Muscle of leg (tissue), 11 donors: ENCODE results near the gene SLN. TPM values are rescaled to one million over a fixed set of nuclear protein-coding genes. Genes with fewer than 3 reads are reported as not detected.

ENCODE experiments used
- DNase-seq: peaks from one replicate; pipeline ENCODE4 v3.0.0; 2013
- H3K27ac ChIP-seq: one replicate; pipeline ENCODE4 v1.5.1; 2013; ENCODE audit warnings: mild to moderate bottlenecking, low read length, control low read depth
- H3K27me3 ChIP-seq: one replicate; pipeline ENCODE4 v1.6.1; 2013; ENCODE audit warnings: low read length; ENCODE audit not compliant: control insufficient read depth, insufficient read depth
- H3K36me3 ChIP-seq: one replicate; pipeline ENCODE4 v1.6.1; 2013; ENCODE audit warnings: low read length; ENCODE audit not compliant: control insufficient read depth, insufficient read depth
- H3K4me1 ChIP-seq: one replicate; pipeline ENCODE4 v1.6.1; 2013; ENCODE audit warnings: low read length; ENCODE audit not compliant: control insufficient read depth, insufficient read depth
- H3K4me3 ChIP-seq: one replicate; pipeline ENCODE4 v1.5.1; 2013; ENCODE audit warnings: low read length, control low read depth
- H3K9me3 ChIP-seq: replicated peaks from 2 replicates; pipeline ENCODE4 v1.6.1; 2013; ENCODE audit warnings: low read depth, low read length; ENCODE audit not compliant: control insufficient read depth
- WGBS: methylation state at CpG from one replicate; pipeline ENCODE4 v1.1.5; 2013; ENCODE audit warnings: missing lambda C conversion rate; ENCODE audit not compliant: insufficient coverage; 5-methylcytosine and 5-hydroxymethylcytosine counted together
- polyA plus RNA-seq, 8 donors: library from polyadenylated mRNA; unstranded; fragments of 120-200 nt; gene quantifications; one replicate each; pipeline versions ENCODE4 v1.2.1 to v1.2.3, GENCODE V29; 2013; ENCODE audit warnings: inconsistent platforms in 1 of 8, low replicate concordance in 1 of 8; ENCODE audit not compliant: insufficient read length in 8 of 8, insufficient read depth in 1 of 8
- total RNA-seq: library from RNA; stranded (reverse); fragments of 120-200 nt; gene quantifications from one replicate; pipeline ENCODE4 v1.2.4, GENCODE V29; 2013

SLN gene
- total and polyA plus RNA-seq, 9 donors, result 1,125 to 3,037 (median 2,095) TPM

DNA sequence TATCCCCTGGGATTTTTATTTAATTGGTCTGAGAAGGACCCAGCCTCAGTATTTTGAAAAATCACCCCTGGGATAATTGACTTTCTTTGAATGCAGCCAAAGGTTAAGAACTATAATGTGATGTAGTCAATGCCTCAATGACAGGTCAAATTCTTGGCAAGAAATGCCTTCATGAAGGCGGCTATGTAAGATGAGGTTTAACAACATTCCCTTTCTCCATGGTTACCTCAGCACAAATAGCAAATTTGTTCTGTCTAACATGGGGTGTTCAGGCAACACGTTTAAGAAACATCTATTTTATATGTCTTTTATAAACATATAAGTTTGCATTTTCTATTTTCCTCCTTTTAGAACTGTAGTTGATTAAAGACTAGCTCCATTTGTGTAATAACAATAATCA, 5.3 kb downstream of the SLN start:
- peak; percentile 54 for DNase-seq
- no peaks in the 10 kb centered on the region for H3K27me3 ChIP-seq
- WGBS, result no CpG with 5 or more reads among the region's 2 CpGs
- peaks cover 3% of the 10 kb centered on the region for H3K4me1 ChIP-seq
- H3K27ac ChIP-seq, result no peak overlapping the region
- no peak overlapping the region for H3K4me3 ChIP-seq
- H3K36me3 ChIP-seq, result no peaks in the 10 kb centered on the region
- H3K9me3 ChIP-seq, result no peaks in the 10 kb centered on the region

DNA sequence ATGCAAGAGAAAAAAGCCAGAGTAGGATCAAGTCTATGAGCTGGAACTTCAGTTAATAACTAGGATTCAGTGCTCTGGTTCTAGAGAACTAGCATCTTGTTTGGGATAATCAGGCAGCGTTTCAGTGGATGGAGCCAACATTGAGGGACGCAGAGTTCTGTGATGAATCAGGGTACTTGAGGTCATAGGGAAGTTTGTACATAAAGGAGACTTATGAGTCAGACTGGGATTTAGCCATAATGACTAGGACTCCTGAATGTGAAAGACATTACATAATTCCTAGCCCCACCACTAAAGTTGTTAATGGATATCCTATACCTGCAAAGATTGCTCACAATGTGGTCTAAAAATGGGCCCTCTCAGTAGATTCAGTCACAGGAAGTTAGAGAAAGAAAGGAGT, 6.8 kb downstream of the SLN start:
- no peak overlapping the region for H3K4me3 ChIP-seq
- DNase-seq, result no peak
- no CpG with 5 or more reads among the region's 2 CpGs for WGBS
- H3K36me3 ChIP-seq, result no peaks in the 10 kb centered on the region
- H3K27me3 ChIP-seq, result no peaks in the 10 kb centered on the region
- H3K27ac ChIP-seq, result no peak overlapping the region
- H3K9me3 ChIP-seq, result no peaks in the 10 kb centered on the region
- H3K4me1 ChIP-seq, result peaks cover 3% of the 10 kb centered on the region

- H3K27ac ChIP-seq, result no peak overlapping the region
- H3K9me3 ChIP-seq, result no peaks in the 10 kb centered on the region
- peaks cover 3% of the 10 kb centered on the region for H3K4me1 ChIP-seq
- no peak for DNase-seq
- no peaks in the 10 kb centered on the region for H3K36me3 ChIP-seq
- 82% methylated on average over 3 of the region's 3 CpGs for WGBS
- H3K4me3 ChIP-seq, result no peak overlapping the region
- H3K27me3 ChIP-seq, result no peaks in the 10 kb centered on the region
These were observed 7.4 kb downstream of the SLN start for GRCh38 chr11:107704451-107704850.

- no CpG with 5 or more reads among the region's 2 CpGs for WGBS
- H3K4me3 ChIP-seq, result no peak overlapping the region
- H3K27ac ChIP-seq, result no peak overlapping the region
- H3K27me3 ChIP-seq, result no peaks in the 10 kb centered on the region
- no peaks in the 10 kb centered on the region for H3K36me3 ChIP-seq
- peaks cover 3% of the 10 kb centered on the region for H3K4me1 ChIP-seq
- H3K9me3 ChIP-seq, result no peaks in the 10 kb centered on the region
- no peak for DNase-seq
These were observed 9.1 kb downstream of the SLN start for GRCh38 chr11:107702723-107703122.

GRCh38 chr11:107702109-107702660, 9.7 kb downstream of the SLN start:
- H3K27ac ChIP-seq, result peak overlapping the region; percentile 1
- peaks cover 3% of the 10 kb centered on the region for H3K4me1 ChIP-seq
- WGBS, result 85% methylated on average over 4 of the region's 7 CpGs
- H3K27me3 ChIP-seq, result no peaks in the 10 kb centered on the region
- no peak for DNase-seq
- H3K4me3 ChIP-seq, result no peak overlapping the region
- no peaks in the 10 kb centered on the region for H3K36me3 ChIP-seq
- H3K9me3 ChIP-seq, result no peaks in the 10 kb centered on the region

DNA sequence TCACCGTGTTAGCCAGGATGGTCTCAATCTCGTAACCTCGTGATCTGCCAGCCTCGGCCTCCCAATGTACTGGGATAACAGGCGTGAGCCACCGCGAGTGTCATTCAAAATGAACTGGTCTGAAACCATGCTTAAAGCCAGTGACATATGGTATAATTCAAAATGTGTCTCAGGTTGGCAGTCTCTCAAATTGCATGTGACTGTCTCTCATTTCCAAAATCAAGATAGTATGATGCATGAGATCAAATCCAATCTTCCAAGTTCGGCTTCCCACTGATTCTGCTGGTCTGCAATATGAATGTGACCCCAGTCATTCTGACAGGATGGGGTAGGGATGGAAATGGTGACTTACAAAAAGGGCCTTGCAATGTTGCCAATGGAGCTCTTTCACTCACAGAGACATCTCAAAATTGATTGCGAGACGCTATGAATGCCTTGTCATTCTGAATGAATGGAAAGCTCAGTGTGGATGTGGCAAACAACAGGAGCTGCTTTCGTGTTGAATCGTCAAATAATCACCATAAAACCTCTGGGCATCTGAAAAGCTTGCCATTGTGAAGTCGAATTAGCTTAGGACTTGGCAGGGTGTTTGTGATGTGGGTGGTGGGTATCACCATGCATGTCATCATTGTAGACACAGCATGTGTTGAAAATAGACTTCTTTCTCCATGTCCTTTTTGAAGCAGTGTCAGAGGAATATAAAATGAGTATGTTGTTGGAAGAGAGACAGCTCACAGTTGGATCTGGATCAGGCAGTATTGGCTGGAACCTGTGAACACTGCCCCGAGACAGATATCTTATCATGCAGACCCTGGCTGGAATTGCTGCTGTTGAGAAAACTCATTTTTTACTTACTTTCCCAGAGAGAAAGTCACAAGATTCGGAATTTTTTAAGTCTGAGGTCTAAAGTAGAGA, 12.2 kb downstream of the SLN start:
- peak; percentile 54 for DNase-seq
- H3K27me3 ChIP-seq, result no peaks in the 10 kb centered on the region
- no peaks in the 10 kb centered on the region for H3K9me3 ChIP-seq
- H3K36me3 ChIP-seq, result no peaks in the 10 kb centered on the region
- no peak overlapping the region for H3K27ac ChIP-seq
- H3K4me1 ChIP-seq, result peaks cover 3% of the 10 kb centered on the region
- no peak overlapping the region for H3K4me3 ChIP-seq
- 92% methylated on average over 8 of the region's 15 CpGs for WGBS

DNA sequence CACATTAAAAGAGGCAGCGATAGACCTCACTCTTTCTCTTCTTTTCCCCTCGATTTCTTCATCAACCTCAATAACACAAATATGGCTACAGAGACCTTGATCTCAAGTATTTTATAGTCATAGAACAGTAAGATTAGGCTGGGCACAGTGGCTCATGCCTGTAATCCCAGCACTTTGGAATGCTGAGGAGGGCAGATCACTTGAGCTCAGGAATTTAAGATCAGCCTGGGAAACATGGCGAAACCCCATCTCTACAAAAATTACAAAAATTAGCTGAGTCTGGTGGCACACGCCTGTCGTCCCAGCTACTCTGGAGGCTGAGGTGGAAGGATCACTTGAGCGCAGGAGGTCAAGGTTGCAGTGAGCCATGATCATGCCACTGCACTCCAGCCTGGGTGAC, 14.6 kb downstream of the SLN start:
- H3K27me3 ChIP-seq, result no peaks in the 10 kb centered on the region
- H3K9me3 ChIP-seq, result no peaks in the 10 kb centered on the region
- no peak overlapping the region for H3K27ac ChIP-seq
- WGBS, result 93% methylated on average over 3 of the region's 6 CpGs
- no peaks in the 10 kb centered on the region for H3K36me3 ChIP-seq
- H3K4me3 ChIP-seq, result no peak overlapping the region
- no peak for DNase-seq
- H3K4me1 ChIP-seq, result peaks cover 1% of the 10 kb centered on the region

DNA sequence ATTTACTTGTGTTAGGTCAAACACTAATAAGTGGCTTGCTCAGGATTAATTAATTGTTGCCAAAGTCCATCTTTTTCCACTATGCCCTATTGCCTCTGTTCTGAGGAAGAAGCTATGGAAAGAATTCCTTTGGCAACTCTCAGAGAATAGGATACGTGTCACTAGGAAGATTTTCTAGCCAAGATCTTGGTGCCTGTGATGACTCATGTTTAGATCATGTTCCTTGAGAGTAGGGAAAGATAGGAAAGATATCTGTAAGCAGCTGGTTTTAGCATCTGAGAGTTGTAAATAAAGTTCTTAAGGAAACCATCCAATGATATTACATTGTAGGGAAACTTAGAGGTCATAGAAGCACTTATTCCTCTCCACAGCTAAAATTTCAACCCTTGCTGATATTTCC, 15.7 kb downstream of the SLN start:
- Histone ChIP-seq H3K27me3 (no peaks in the 10 kb centered on the region), H3K27ac (peak overlapping the region; percentile 69), H3K4me3 (no peak overlapping the region), H3K9me3 (no peaks in the 10 kb centered on the region), H3K36me3 (no peaks in the 10 kb centered on the region), H3K4me1 (no peaks in the 10 kb centered on the region)
- peak; percentile 75 for DNase-seq
- no CpG with 5 or more reads among the region's 1 CpG for whole genome bisulfite sequencing

GRCh38 chr11:107695446-107695845, 16.4 kb downstream of the SLN start:
- H3K4me3 ChIP-seq, result no peak overlapping the region
- H3K9me3 ChIP-seq, result no peaks in the 10 kb centered on the region
- no peak for DNase-seq
- no peaks in the 10 kb centered on the region for H3K4me1 ChIP-seq
- H3K36me3 ChIP-seq, result no peaks in the 10 kb centered on the region
- WGBS, result no CpG with 5 or more reads among the region's 1 CpG
- H3K27ac ChIP-seq, result peak overlapping the region; percentile 37
- no peaks in the 10 kb centered on the region for H3K27me3 ChIP-seq

GRCh38 chr11:107691000-107691750, 20.7 kb downstream of the SLN start:
- peak; percentile 52 for DNase-seq
- Histone ChIP-seq H3K27ac (no peak overlapping the region), H3K9me3 (no peaks in the 10 kb centered on the region), H3K4me1 (peaks cover 4% of the 10 kb centered on the region), H3K27me3 (no peaks in the 10 kb centered on the region), H3K36me3 (no peaks in the 10 kb centered on the region), H3K4me3 (no peak overlapping the region)
- no CpG with 5 or more reads among the region's 3 CpGs for WGBS
